ENCODE measurements around the gene TKTL1. TPM values are rescaled to one million over a fixed set of nuclear protein-coding genes. Genes with fewer than 3 reads are reported as not detected.

The TKTL1 gene
- total RNA-seq, 2 experiments from 2014 or later: 0.06 to 0.78 TPM

DNA sequence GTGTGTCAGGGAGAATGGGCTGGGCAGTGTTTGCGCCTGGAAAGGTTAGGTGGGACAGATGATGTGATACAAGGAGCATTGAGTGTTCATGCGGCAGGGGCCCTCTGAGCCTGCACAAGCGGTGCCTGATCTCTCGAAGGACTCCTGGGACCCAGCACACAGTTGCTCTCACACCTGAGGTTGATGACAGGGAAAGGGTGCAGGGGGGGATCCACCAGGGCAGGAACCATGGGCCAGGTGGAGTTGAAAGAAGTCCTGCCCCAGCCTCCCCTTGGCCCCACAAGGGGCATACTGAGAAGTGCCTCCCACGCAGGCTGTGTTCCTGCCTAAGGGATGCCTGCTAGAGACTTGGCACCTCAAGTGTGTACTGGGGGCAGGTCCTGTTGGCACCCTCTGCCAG is 33.1 kb downstream of the TKTL1 start:
- TF ChIP-seq EZH2phosphoT487 (IDR thresholded peaks at IDR 0.05; ENCODE audit: borderline replicate concordance, low read depth, low read length): no peak
- TF ChIP-seq, protein P1, sequence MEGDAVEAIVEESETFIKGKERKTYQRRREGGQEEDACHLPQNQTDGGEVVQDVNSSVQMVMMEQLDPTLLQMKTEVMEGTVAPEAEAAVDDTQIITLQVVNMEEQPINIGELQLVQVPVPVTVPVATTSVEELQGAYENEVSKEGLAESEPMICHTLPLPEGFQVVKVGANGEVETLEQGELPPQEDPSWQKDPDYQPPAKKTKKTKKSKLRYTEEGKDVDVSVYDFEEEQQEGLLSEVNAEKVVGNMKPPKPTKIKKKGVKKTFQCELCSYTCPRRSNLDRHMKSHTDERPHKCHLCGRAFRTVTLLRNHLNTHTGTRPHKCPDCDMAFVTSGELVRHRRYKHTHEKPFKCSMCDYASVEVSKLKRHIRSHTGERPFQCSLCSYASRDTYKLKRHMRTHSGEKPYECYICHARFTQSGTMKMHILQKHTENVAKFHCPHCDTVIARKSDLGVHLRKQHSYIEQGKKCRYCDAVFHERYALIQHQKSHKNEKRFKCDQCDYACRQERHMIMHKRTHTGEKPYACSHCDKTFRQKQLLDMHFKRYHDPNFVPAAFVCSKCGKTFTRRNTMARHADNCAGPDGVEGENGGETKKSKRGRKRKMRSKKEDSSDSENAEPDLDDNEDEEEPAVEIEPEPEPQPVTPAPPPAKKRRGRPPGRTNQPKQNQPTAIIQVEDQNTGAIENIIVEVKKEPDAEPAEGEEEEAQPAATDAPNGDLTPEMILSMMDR (conservative IDR thresholded peaks at IDR 0.05; ENCODE audit: low read length): no peak
- ChIA-PET CTCF (ENCODE audit: unreplicated experiment) (no interaction called here), POLR2A (interaction anchor here (1.0 kb wide), 1 partner anchor 10 kb away, joined by 3 read pairs; no protein-coding TSS in a partner anchor)
- Histone ChIP-seq H3K79me2 (ENCODE audit: insufficient read depth, low read depth, low read length) (no peaks in the 10 kb centered on the region), H2AFZ (ENCODE audit: low read length) (no peak overlapping the region), H3K4me2 (ENCODE audit: low read length) (no peak overlapping the region), H3K36me3 (ENCODE audit: insufficient read depth, low read length) (no peaks in the 10 kb centered on the region), H3K9me3 (ENCODE audit: low read length) (no peaks in the 10 kb centered on the region), H4K20me1 (ENCODE audit: insufficient read depth, low read length) (no peaks in the 10 kb centered on the region), H3K4me3 (ENCODE audit: low read depth, low read length, poor library complexity, severe bottlenecking) (no peak overlapping the region), H3K27ac (ENCODE audit: low read depth, low read length, poor library complexity, severe bottlenecking) (no peak overlapping the region), H3K4me1 (ENCODE audit: insufficient read depth, low read length, poor library complexity, severe bottlenecking) (peaks cover 52% of the 10 kb centered on the region), H3K9me2 (ENCODE audit: insufficient read depth, low read length) (no peaks in the 10 kb centered on the region)
- intact Hi-C loops (cut with micrococcal nuclease; ENCODE audit: unreplicated experiment): no loop called here
- DNase-seq (ENCODE audit: low spot score): no peak
- BruUV-seq (replicated peaks): no TSS peak

DNA sequence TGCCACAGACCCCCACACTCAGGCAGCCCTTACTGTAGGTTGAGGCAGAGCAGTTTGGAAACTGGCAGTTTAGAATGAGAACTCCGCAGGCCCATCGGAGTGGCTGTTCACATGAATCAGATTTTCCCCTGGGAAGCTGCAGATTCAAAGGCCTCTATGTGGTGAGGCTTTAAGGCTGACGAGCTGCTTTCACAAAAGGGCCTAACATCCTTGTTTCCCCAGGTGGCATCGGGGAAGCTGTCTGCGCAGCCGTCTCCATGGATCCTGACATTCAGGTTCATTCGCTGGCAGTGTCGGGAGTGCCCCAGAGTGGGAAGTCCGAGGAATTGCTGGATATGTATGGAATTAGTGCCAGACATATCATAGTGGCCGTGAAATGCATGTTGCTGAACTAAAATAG is 33.7 kb downstream of the TKTL1 start:
- intact Hi-C loops (cut with micrococcal nuclease; ENCODE audit: unreplicated experiment): no loop called here
- no peaks in the 10 kb centered on the region for H4K20me1 ChIP-seq (ENCODE audit: insufficient read depth, low read length)
- no peak overlapping the region for H3K4me3 ChIP-seq (ENCODE audit: low read depth, low read length, poor library complexity, severe bottlenecking)
- no peak for DNase-seq (ENCODE audit: low spot score)
- no peak for TF ChIP-seq EZH2phosphoT487 (IDR thresholded peaks at IDR 0.05; ENCODE audit: borderline replicate concordance, low read depth, low read length)
- TF ChIP-seq, protein P1 (conservative IDR thresholded peaks at IDR 0.05; ENCODE audit: low read length): no peak
- H3K4me1 ChIP-seq (ENCODE audit: insufficient read depth, low read length, poor library complexity, severe bottlenecking): peaks cover 59% of the 10 kb centered on the region
- H3K27ac ChIP-seq (ENCODE audit: low read depth, low read length, poor library complexity, severe bottlenecking): no peak overlapping the region
- POLR2A ChIA-PET: interaction anchor here (1.0 kb wide), 1 partner anchor 11 kb away, joined by 3 read pairs; no protein-coding TSS in a partner anchor
- no peaks in the 10 kb centered on the region for H3K9me2 ChIP-seq (ENCODE audit: insufficient read depth, low read length)
- H3K36me3 ChIP-seq (ENCODE audit: insufficient read depth, low read length): no peaks in the 10 kb centered on the region
- H3K79me2 ChIP-seq (ENCODE audit: insufficient read depth, low read depth, low read length): no peaks in the 10 kb centered on the region
- no peak overlapping the region for H2AFZ ChIP-seq (ENCODE audit: low read length)
- CTCF ChIA-PET (ENCODE audit: unreplicated experiment): no interaction called here
- BruUV-seq (replicated peaks): no TSS peak
- H3K4me2 ChIP-seq (ENCODE audit: low read length): no peak overlapping the region
- H3K9me3 ChIP-seq (ENCODE audit: low read length): no peaks in the 10 kb centered on the region

DNA sequence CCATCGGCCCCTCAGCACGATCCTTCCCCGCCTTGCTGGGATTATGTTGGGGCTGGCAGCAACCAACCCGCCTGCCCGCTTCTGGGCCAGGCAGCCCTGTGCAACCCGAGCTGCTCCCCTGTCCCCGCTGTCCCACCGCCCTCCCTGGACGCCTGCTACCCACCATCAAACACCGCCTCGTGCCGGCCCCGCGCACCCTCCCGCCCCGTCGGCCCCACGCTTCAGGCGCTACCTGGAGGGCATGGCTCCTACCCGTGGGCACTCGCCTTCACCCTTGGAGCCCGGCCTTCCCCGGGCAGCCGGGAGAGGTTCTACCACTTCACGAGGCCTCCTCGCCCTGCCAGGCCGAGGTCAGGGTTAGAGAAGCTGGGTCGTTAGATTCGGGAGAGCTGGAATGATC is 37.0 kb downstream of the TKTL1 start:
- no peaks in the 10 kb centered on the region for H3K9me2 ChIP-seq (ENCODE audit: insufficient read depth, low read length)
- no peak overlapping the region for H2AFZ ChIP-seq (ENCODE audit: low read length)
- ChIA-PET CTCF (ENCODE audit: unreplicated experiment) (interaction anchor here (0.6 kb wide), 1 partner anchor 195 kb away, joined by 3 read pairs; no protein-coding TSS in a partner anchor), POLR2A (no interaction called here)
- H3K9me3 ChIP-seq (ENCODE audit: low read length): no peaks in the 10 kb centered on the region
- H3K79me2 ChIP-seq (ENCODE audit: insufficient read depth, low read depth, low read length): no peaks in the 10 kb centered on the region
- no peak for DNase-seq (ENCODE audit: low spot score)
- no peak overlapping the region for H3K4me3 ChIP-seq (ENCODE audit: low read depth, low read length, poor library complexity, severe bottlenecking)
- intact Hi-C loops (cut with micrococcal nuclease; ENCODE audit: unreplicated experiment): no loop called here
- no TSS peak for BruUV-seq (replicated peaks)
- no peaks in the 10 kb centered on the region for H3K36me3 ChIP-seq (ENCODE audit: insufficient read depth, low read length)
- H4K20me1 ChIP-seq (ENCODE audit: insufficient read depth, low read length): no peaks in the 10 kb centered on the region
- H3K27ac ChIP-seq (ENCODE audit: low read depth, low read length, poor library complexity, severe bottlenecking): no peak overlapping the region
- no peak overlapping the region for H3K4me2 ChIP-seq (ENCODE audit: low read length)
- peaks cover 55% of the 10 kb centered on the region for H3K4me1 ChIP-seq (ENCODE audit: insufficient read depth, low read length, poor library complexity, severe bottlenecking)
- TF ChIP-seq EZH2phosphoT487 (IDR thresholded peaks at IDR 0.05; ENCODE audit: borderline replicate concordance, low read depth, low read length): no peak
